GM21737 (cell line): Measurements from ENCODE around the gene SLC2A11.

ENCODE experiments used
- ATAC-seq: cut with Tn5 transposase; IDR thresholded peaks from one replicate; pipeline ENCODE4 v1.9.1; 2021; ENCODE audit warnings: mild to moderate bottlenecking, moderate library complexity; ENCODE audit not compliant: unreplicated experiment

SLC2A11 gene

GRCh38 chr22:23832226-23833016, 25.3 kb upstream of the SLC2A11 start:
- ATAC-seq, result no peak

- no peak for ATAC-seq
These were observed 24.5 kb upstream of the SLC2A11 start for GRCh38 chr22:23833017-23833751.

- no peak for ATAC-seq
These were observed 23.8 kb upstream of the SLC2A11 start for GRCh38 chr22:23833911-23834317.

GRCh38 chr22:23834406-23834792, 23.3 kb upstream of the SLC2A11 start:
- no peak for ATAC-seq

GRCh38 chr22:23834793-23835483, 22.7 kb upstream of the SLC2A11 start:
- ATAC-seq, result no peak

- ATAC-seq, result no peak
These were observed 22.1 kb upstream of the SLC2A11 start for GRCh38 chr22:23835484-23836144.

- no peak for ATAC-seq
These were observed 21.4 kb upstream of the SLC2A11 start for GRCh38 chr22:23836281-23836680.

GRCh38 chr22:23836692-23837495, 20.8 kb upstream of the SLC2A11 start:
- ATAC-seq, result no peak

- ATAC-seq, result no peak
These were observed 20.2 kb upstream of the SLC2A11 start for GRCh38 chr22:23837496-23837859.

GRCh38 chr22:23837911-23838680, 19.6 kb upstream of the SLC2A11 start:
- ATAC-seq, result peak; percentile 7

- ATAC-seq, result peak; percentile 64
These were observed 18.8 kb upstream of the SLC2A11 start, which contains the start of gene DERL3 for GRCh38 chr22:23838681-23839468. Gene DERL3 (minus strand): TSS chr22:23839006. CDS start chr22:23838987, 19 bp downstream.

GRCh38 chr22:23840026-23840425, 17.6 kb upstream of the SLC2A11 start:
- ATAC-seq, result no peak

GRCh38 chr22:23841292-23841691, 16.4 kb upstream of the SLC2A11 start:
- no peak for ATAC-seq

GRCh38 chr22:23841736-23842445, 15.8 kb upstream of the SLC2A11 start:
- ATAC-seq, result no peak

GRCh38 chr22:23842599-23842998, 15.1 kb upstream of the SLC2A11 start:
- ATAC-seq, result no peak

- ATAC-seq, result no peak
These were observed 12.9 kb upstream of the SLC2A11 start for GRCh38 chr22:23844739-23845202.

GRCh38 chr22:23845265-23846080, 12.2 kb upstream of the SLC2A11 start:
- ATAC-seq, result no peak
